HepG2 (cell line): ENCODE measurements around the gene BLZF1. TPM values are rescaled to one million over a fixed set of nuclear protein-coding genes. Genes with fewer than 3 reads are reported as not detected.

Experiments used
- ATAC-seq: fragments of 200-7000 bp; cut with Tn5 transposase; 3 replicates; pipeline ENCODE4 v1.9.1; 2020; ENCODE audit warnings: mild to moderate bottlenecking, moderate library complexity
- BruUV-seq: library from RNA; stranded (reverse); fragments of 400-500 nt; replicated peaks from 2 replicates; lab custom pipeline; 2021; lab: Mats Ljungman, UMichigan
- CTCF ChIA-PET: fragments of 300-600 bp; formaldehyde crosslinking; extraction: SDS; loops from one replicate; lab custom pipeline; 2021; ENCODE audit warnings: low total read pairs, inconsistent platforms, low intra/inter-chr PET ratio; lab: Yijun Ruan, JAX
- POLR2A ChIA-PET: fragments of 350-600 bp; sonication (Branson Sonifier 250); formaldehyde crosslinking; loops from one replicate; lab custom pipeline; 2020; ENCODE audit warnings: antibody characterized with exemption, inconsistent platforms; lab: Yijun Ruan, JAX
- DNase-seq: peaks from one replicate; pipeline ENCODE4 v3.0.0-alpha.2; 2015; ENCODE audit warnings: low spot score
- FAIRE-seq: peaks from 3 replicates; lab custom pipeline; 2011; peaks lifted over from hg19 to GRCh38; lab: Jason Lieb, UNC
- H2AFZ ChIP-seq: one replicate; pipeline ENCODE4 v1.6.1; 2011; ENCODE audit warnings: low read length, inconsistent platforms
- H3K27ac ChIP-seq: fragments of 300-600 bp; 3 replicates; pipeline ENCODE4 v1.8.0; 2011; ENCODE audit warnings: mixed run types, mild to moderate bottlenecking, mixed read lengths, low read length, inconsistent platforms; ENCODE audit not compliant: insufficient read depth; ENCODE audit errors: extremely low read length
- H3K27me3 ChIP-seq, 2 experiments: fragments of 200-600 bp in 1 of 2; 2 replicates in 1 of 2; 3 replicates in 1 of 2; pipeline versions ENCODE4 v1.6.0 to v1.8.0; 2011; ENCODE audit warnings: low read length in 2 of 2, mild to moderate bottlenecking in 2 of 2, moderate library complexity in 2 of 2, inconsistent platforms in 1 of 2; ENCODE audit not compliant: insufficient read depth in 2 of 2, control insufficient read depth in 1 of 2
- H3K36me3 ChIP-seq, 2 experiments: fragments of 200-600 bp in 1 of 2; replicated peaks in 1 of 2; 2 replicates in 1 of 2; 3 replicates in 1 of 2; pipeline versions ENCODE4 v1.5.1 to v1.8.0; 2011; ENCODE audit warnings: low read length in 2 of 2, inconsistent platforms in 1 of 2; ENCODE audit not compliant: insufficient read depth in 2 of 2, control insufficient read depth in 1 of 2
- H3K4me1 ChIP-seq: 2 replicates; pipeline ENCODE4 v1.5.1; 2012; ENCODE audit warnings: low read length, inconsistent platforms; ENCODE audit not compliant: insufficient read depth
- H3K4me2 ChIP-seq: 2 replicates; pipeline ENCODE4 v1.6.0; 2011; ENCODE audit warnings: low read depth, low read length, inconsistent platforms
- H3K4me3 ChIP-seq, 3 experiments: fragments of 200-600 bp in 1 of 3; sonication (generic), shearing (Covaris generic) in 1 of 3; replicated peaks in 1 of 3; 2 replicates each; pipeline ENCODE4 v1.5.1; 2011 to 2016; ENCODE audit warnings: low read length in 3 of 3, inconsistent platforms in 2 of 3, low read depth in 2 of 3, mild to moderate bottlenecking in 2 of 3, control low read depth in 1 of 3, mixed read lengths in 1 of 3; ENCODE audit not compliant: insufficient read depth in 1 of 3
- H3K79me2 ChIP-seq: one replicate; pipeline ENCODE4 v1.6.1; 2011; ENCODE audit warnings: low read length, inconsistent platforms; ENCODE audit not compliant: insufficient read depth
- H3K9ac ChIP-seq: 2 replicates; pipeline ENCODE4 v1.6.0; 2011; ENCODE audit warnings: mild to moderate bottlenecking, low read depth, low read length, inconsistent platforms; ENCODE audit not compliant: insufficient read depth
- H3K9me3 ChIP-seq: 2 replicates; pipeline ENCODE4 v1.5.1; 2012; ENCODE audit warnings: mild to moderate bottlenecking, low read length
- H4K20me1 ChIP-seq: 2 replicates; pipeline ENCODE4 v1.6.0; 2011; ENCODE audit warnings: inconsistent platforms, mild to moderate bottlenecking, low read length, moderate library complexity; ENCODE audit not compliant: insufficient read depth
- AGO2 ChIP-seq: fragments of 200-400 bp; formaldehyde crosslinking; optimal IDR thresholded peaks from 2 replicates; pipeline ENCODE3; 2017; ENCODE audit warnings: mild to moderate bottlenecking, low read depth, low read length, moderate library complexity
- CREM ChIP-seq, 2 experiments: sonication (generic) in 1 of 2; formaldehyde crosslinking in 1 of 2; IDR thresholded peaks; 2 replicates each; pipeline versions ENCODE4 v1.4.0 to v1.6.1; 2016 to 2020; ENCODE audit warnings: antibody characterized with exemption in 1 of 2, mild to moderate bottlenecking in 1 of 2, missing genetic modification reagents in 1 of 2
- PAX8 ChIP-seq: sonication (generic); formaldehyde crosslinking; IDR thresholded peaks from 2 replicates; pipeline ENCODE4 v1.8.0; 2022; ENCODE audit warnings: mild to moderate bottlenecking, missing genetic modification reagents, borderline replicate concordance
- PHF20 ChIP-seq: sonication (generic); formaldehyde crosslinking; IDR thresholded peaks from 2 replicates; pipeline ENCODE4 v1.5.0; 2020; ENCODE audit warnings: mild to moderate bottlenecking, missing genetic modification reagents
- RFX5 ChIP-seq: IDR thresholded peaks from 2 replicates; pipeline ENCODE4 v1.6.1; 2011; ENCODE audit warnings: low read depth, low read length, improper control_type of control experiment
- TARDBP ChIP-seq: sonication (generic); formaldehyde crosslinking; IDR thresholded peaks from 2 replicates; pipeline ENCODE4 v1.8.0; 2022; ENCODE audit warnings: mild to moderate bottlenecking, missing genetic modification reagents
- ZFP62 ChIP-seq: sonication (generic); formaldehyde crosslinking; IDR thresholded peaks from 2 replicates; pipeline ENCODE4 v1.4.0; 2020; ENCODE audit warnings: missing genetic modification reagents
- ZNF557 ChIP-seq: sonication (generic); formaldehyde crosslinking; IDR thresholded peaks from 2 replicates; pipeline ENCODE4 v1.4.0; 2020; ENCODE audit warnings: missing genetic modification reagents
- ZNF644 ChIP-seq: IDR thresholded peaks from 2 replicates; pipeline ENCODE4 v1.6.1; 2016; ENCODE audit warnings: low read depth
- ZSCAN31 ChIP-seq: sonication (generic); formaldehyde crosslinking; IDR thresholded peaks from 2 replicates; pipeline ENCODE4 v1.5.0; 2020; ENCODE audit warnings: low read depth, mild to moderate bottlenecking, missing genetic modification reagents
- in situ Hi-C: cut with HindIII; loops from 2 replicates; pipeline ENCODE4 v1.10.0; 2017; ENCODE audit warnings: low pct_unique_long_range_greater_than_20kb; ENCODE audit not compliant: extremely low pct_ligation_motif_present
- intact Hi-C: fragments of 100-400 bp; cut with micrococcal nuclease; formaldehyde crosslinking; loops from one replicate; pipeline ENCODE4 v1.10.0; 2022; ENCODE audit not compliant: unreplicated experiment
- polyA plus RNA-seq, 8 experiments: library from polyadenylated mRNA; depleted of rRNA in 3 of 8; stranded (reverse) in 7 of 8; unstranded in 1 of 8; fragments of >200 nt; fragmentation: Illumina TruSeq in 4 of 8; extraction: Trizol in 4 of 8; gene quantifications; 2 replicates each; pipeline versions ENCODE4 v1.2.1 to v1.2.3, GENCODE V29; 2011 to 2016; ENCODE audit warnings: low read depth in 4 of 8, missing spikeins in 1 of 8, mixed read lengths in 1 of 8; ENCODE audit not compliant: insufficient read depth in 1 of 8
- total RNA-seq, 5 experiments: library from RNA; depleted of rRNA; stranded (reverse); fragments of >200 nt; fragmentation: Illumina TruSeq; extraction: Trizol; gene quantifications; 2 replicates each; pipeline ENCODE4 v1.2.3, GENCODE V29; 2016; ENCODE audit warnings: low read depth in 1 of 5
- TF ChIP-seq, protein P1 (sequence below), 2 experiments: fragments of 450-650 bp in 1 of 2; sonication (generic) in 1 of 2; formaldehyde crosslinking in 1 of 2; IDR thresholded peaks; 2 replicates each; pipeline versions ENCODE4 v1.6.1 to v1.8.0; 2016 to 2022; ENCODE audit warnings: antibody characterized with exemption in 1 of 2, mild to moderate bottlenecking in 1 of 2, missing genetic modification reagents in 1 of 2
- TF ChIP-seq, protein P2 (sequence below): sonication (generic); formaldehyde crosslinking; IDR thresholded peaks from 2 replicates; pipeline ENCODE4 v1.4.0; 2020; ENCODE audit warnings: missing genetic modification reagents
- TF ChIP-seq, protein P3 (sequence below): sonication (generic); formaldehyde crosslinking; IDR thresholded peaks from 2 replicates; pipeline ENCODE4 v1.4.0; 2020; ENCODE audit warnings: mild to moderate bottlenecking, missing genetic modification reagents, borderline replicate concordance

The BLZF1 gene
- total and polyA plus RNA-seq, 2 of the 13 experiments (the other 11 are each of a cell fraction or from before 2014, with no cell fraction given) = 4.5 to 13.7 TPM

DNA sequence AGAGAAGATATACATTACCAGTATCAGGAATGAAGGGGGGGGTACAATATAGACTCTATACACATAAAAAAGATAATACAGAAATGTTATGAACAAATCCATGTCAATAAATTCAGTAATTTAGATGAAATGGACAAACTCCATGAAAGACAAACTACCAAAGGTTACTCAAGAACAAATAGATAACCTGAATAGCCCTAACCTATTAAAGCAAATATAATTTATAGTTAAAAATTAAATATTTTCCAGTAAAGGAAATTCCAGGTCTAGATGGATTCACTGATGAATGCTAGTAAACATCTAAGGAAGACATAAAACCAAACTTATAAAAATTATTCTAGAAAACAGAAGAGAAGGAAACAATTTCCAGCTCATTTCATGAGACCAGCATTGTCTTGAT is 13.2 kb downstream of the BLZF1 start:
- no peak for FAIRE-seq
- TF ChIP-seq, protein P1, sequence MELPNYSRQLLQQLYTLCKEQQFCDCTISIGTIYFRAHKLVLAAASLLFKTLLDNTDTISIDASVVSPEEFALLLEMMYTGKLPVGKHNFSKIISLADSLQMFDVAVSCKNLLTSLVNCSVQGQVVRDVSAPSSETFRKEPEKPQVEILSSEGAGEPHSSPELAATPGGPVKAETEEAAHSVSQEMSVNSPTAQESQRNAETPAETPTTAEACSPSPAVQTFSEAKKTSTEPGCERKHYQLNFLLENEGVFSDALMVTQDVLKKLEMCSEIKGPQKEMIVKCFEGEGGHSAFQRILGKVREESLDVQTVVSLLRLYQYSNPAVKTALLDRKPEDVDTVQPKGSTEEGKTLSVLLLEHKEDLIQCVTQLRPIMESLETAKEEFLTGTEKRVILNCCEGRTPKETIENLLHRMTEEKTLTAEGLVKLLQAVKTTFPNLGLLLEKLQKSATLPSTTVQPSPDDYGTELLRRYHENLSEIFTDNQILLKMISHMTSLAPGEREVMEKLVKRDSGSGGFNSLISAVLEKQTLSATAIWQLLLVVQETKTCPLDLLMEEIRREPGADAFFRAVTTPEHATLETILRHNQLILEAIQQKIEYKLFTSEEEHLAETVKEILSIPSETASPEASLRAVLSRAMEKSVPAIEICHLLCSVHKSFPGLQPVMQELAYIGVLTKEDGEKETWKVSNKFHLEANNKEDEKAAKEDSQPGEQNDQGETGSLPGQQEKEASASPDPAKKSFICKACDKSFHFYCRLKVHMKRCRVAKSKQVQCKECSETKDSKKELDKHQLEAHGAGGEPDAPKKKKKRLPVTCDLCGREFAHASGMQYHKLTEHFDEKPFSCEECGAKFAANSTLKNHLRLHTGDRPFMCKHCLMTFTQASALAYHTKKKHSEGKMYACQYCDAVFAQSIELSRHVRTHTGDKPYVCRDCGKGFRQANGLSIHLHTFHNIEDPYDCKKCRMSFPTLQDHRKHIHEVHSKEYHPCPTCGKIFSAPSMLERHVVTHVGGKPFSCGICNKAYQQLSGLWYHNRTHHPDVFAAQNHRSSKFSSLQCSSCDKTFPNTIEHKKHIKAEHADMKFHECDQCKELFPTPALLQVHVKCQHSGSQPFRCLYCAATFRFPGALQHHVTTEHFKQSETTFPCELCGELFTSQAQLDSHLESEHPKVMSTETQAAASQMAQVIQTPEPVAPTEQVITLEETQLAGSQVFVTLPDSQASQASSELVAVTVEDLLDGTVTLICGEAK (IDR thresholded peaks at IDR 0.05) = no peak
- TF ChIP-seq, protein P1 (CRISPR knock-in tag; IDR thresholded peaks at IDR 0.05) = no peak
- TF ChIP-seq ZFP62 (CRISPR knock-in tag) (no peak), PAX8 (CRISPR knock-in tag) (no peak), AGO2 (no peak), CREM (IDR thresholded peaks at IDR 0.05) (no peak), CREM (CRISPR knock-in tag; IDR thresholded peaks at IDR 0.05) (no peak), ZSCAN31 (CRISPR knock-in tag) (no peak), TARDBP (CRISPR knock-in tag) (no peak), RFX5 (no peak), ZNF644 (no peak), ZNF557 (CRISPR knock-in tag) (no peak), PHF20 (CRISPR knock-in tag) (no peak)
- TF ChIP-seq, protein P2, sequence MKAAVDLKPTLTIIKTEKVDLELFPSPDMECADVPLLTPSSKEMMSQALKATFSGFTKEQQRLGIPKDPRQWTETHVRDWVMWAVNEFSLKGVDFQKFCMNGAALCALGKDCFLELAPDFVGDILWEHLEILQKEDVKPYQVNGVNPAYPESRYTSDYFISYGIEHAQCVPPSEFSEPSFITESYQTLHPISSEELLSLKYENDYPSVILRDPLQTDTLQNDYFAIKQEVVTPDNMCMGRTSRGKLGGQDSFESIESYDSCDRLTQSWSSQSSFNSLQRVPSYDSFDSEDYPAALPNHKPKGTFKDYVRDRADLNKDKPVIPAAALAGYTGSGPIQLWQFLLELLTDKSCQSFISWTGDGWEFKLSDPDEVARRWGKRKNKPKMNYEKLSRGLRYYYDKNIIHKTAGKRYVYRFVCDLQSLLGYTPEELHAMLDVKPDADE = no peak
- TF ChIP-seq, protein P3, sequence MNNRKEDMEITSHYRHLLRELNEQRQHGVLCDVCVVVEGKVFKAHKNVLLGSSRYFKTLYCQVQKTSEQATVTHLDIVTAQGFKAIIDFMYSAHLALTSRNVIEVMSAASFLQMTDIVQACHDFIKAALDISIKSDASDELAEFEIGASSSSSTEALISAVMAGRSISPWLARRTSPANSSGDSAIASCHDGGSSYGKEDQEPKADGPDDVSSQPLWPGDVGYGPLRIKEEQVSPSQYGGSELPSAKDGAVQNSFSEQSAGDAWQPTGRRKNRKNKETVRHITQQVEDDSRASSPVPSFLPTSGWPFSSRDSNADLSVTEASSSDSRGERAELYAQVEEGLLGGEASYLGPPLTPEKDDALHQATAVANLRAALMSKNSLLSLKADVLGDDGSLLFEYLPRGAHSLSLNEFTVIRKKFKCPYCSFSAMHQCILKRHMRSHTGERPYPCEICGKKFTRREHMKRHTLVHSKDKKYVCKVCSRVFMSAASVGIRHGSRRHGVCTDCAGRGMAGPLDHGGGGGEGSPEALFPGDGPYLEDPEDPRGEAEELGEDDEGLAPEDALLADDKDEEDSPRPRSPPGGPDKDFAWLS (CRISPR knock-in tag) = no peak
- BruUV-seq = no TSS peak
- Histone ChIP-seq H3K9me3 (no peaks in the 10 kb centered on the region), H3K4me3 (no peak overlapping the region), H3K27me3 (no peaks in the 10 kb centered on the region), H3K79me2 (no peaks in the 10 kb centered on the region), H3K9ac (no peak overlapping the region), H3K4me1 (no peaks in the 10 kb centered on the region), H3K36me3 (peaks cover 8 to 21% of the 10 kb centered on the region in 2 experiments), H3K4me2 (no peak overlapping the region), H4K20me1 (no peaks in the 10 kb centered on the region), H2AFZ (no peak overlapping the region), H3K27ac (no peak overlapping the region)
- intact Hi-C loops = no loop called here
- in situ Hi-C loops = no loop called here
- ChIA-PET CTCF (no interaction called here), POLR2A (no interaction called here)
- DNase-seq = no peak
- no peak for ATAC-seq
